Measurements from ENCODE around the gene RYR1.
"Not testable (repeated sequence)": the region's sequence is repeated elsewhere in the genome, so short reads cannot be mapped to it uniquely, and the experiment has no call there.

The RYR1 gene

DNA sequence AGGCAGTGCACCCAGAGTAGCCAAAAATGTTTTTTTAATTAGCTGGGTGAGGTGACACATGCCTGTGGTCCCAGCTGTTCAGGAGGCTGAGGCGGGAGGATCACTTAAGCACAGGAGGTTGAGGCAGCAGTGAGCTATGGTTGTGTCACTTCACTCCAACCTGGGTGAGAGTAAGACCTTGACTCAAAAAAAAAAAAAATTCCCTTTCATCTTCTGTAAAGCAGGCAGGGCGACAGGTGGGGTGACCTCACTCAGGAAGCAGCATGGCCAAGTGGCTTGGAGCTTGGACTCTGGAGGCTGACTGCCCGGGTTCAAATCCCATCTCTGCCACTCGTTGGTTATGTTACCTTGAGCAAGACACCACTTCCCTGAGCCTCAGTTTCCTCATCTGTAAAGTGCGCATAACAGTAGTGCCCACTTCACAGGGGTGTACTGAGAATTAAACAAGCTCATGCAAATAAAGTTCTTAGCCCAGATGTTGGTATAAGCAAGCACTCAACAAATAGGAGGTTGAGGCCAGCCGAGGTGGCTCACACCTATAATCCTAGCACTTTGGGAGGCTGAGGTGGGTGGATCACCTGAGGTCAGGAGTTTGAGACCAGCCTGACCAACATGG lies 136.0 kb downstream of the RYR1 start:
- Histone ChIP-seq H3K9me2 (replicated peaks; ENCODE audit: low read depth, low read length) (no peaks in the 10 kb centered on the region), H4K20me1 (ENCODE audit: insufficient read depth, low read length, poor library complexity, severe bottlenecking) (no peaks in the 10 kb centered on the region), H3K36me3 (ENCODE audit: insufficient read depth, low read length) (no peaks in the 10 kb centered on the region), H3K79me2 (ENCODE audit: insufficient read depth, low read length) (no peaks in the 10 kb centered on the region), H3K9ac (ENCODE audit: low read depth, low read length, poor library complexity, severe bottlenecking) (no peak overlapping the region), H2AFZ (ENCODE audit: low read length) (no peak overlapping the region), H3K27me3 (ENCODE audit: insufficient read depth, low read length, poor library complexity, severe bottlenecking) (no peaks in the 10 kb centered on the region), H3K4me2 (ENCODE audit: low read depth, low read length, poor library complexity, severe bottlenecking) (no peak overlapping the region), H3K4me1 (ENCODE audit: insufficient read depth, low read length, poor library complexity, severe bottlenecking) (no peaks in the 10 kb centered on the region), H3F3A (ENCODE audit: low read depth) (no peaks in the 10 kb centered on the region), H3K4me3 (ENCODE audit: low read length, poor library complexity, severe bottlenecking) (no peak overlapping the region), H3K9me3 (ENCODE audit: insufficient read depth, low read depth, low read length) (no peaks in the 10 kb centered on the region)
- TF ChIP-seq EZH2phosphoT487 (IDR thresholded peaks at IDR 0.05; ENCODE audit: borderline replicate concordance), result no peak
- TF ChIP-seq, protein P1, sequence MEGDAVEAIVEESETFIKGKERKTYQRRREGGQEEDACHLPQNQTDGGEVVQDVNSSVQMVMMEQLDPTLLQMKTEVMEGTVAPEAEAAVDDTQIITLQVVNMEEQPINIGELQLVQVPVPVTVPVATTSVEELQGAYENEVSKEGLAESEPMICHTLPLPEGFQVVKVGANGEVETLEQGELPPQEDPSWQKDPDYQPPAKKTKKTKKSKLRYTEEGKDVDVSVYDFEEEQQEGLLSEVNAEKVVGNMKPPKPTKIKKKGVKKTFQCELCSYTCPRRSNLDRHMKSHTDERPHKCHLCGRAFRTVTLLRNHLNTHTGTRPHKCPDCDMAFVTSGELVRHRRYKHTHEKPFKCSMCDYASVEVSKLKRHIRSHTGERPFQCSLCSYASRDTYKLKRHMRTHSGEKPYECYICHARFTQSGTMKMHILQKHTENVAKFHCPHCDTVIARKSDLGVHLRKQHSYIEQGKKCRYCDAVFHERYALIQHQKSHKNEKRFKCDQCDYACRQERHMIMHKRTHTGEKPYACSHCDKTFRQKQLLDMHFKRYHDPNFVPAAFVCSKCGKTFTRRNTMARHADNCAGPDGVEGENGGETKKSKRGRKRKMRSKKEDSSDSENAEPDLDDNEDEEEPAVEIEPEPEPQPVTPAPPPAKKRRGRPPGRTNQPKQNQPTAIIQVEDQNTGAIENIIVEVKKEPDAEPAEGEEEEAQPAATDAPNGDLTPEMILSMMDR (conservative IDR thresholded peaks at IDR 0.05; ENCODE audit: low read length), result no peak

DNA sequence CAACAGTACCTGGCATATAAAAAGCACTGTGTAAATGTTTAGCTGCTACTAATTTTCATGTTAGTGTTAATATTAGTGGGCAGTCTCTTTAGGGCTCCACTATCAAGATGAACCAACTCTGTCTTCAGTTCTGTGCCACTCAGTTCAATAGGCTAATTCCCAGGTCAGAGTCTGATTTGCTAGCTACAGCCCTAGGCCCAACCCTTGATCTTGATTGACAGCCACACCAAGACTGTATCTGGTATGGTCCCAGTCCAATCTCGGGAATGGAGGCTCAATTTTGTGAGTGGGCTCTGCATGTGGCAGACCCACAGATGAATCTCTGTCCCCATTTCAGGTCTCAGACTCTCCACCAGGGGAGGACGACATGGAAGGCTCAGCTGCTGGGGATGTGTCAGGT lies 138.2 kb downstream of the RYR1 start:
- no peaks in the 10 kb centered on the region for H4K20me1 ChIP-seq (ENCODE audit: insufficient read depth, low read length, poor library complexity, severe bottlenecking)
- no peak overlapping the region for H3K9ac ChIP-seq (ENCODE audit: low read depth, low read length, poor library complexity, severe bottlenecking)
- no peaks in the 10 kb centered on the region for H3F3A ChIP-seq (ENCODE audit: low read depth)
- no peak overlapping the region for H2AFZ ChIP-seq (ENCODE audit: low read length)
- no peaks in the 10 kb centered on the region for H3K4me1 ChIP-seq (ENCODE audit: insufficient read depth, low read length, poor library complexity, severe bottlenecking)
- no peaks in the 10 kb centered on the region for H3K27me3 ChIP-seq (ENCODE audit: insufficient read depth, low read length, poor library complexity, severe bottlenecking)
- H3K4me3 ChIP-seq (ENCODE audit: low read length, poor library complexity, severe bottlenecking), result no peak overlapping the region
- TF ChIP-seq, protein P1 (conservative IDR thresholded peaks at IDR 0.05; ENCODE audit: low read length), result no peak
- TF ChIP-seq EZH2phosphoT487 (IDR thresholded peaks at IDR 0.05; ENCODE audit: borderline replicate concordance), result no peak
- no peak overlapping the region for H3K4me2 ChIP-seq (ENCODE audit: low read depth, low read length, poor library complexity, severe bottlenecking)
- no peaks in the 10 kb centered on the region for H3K9me2 ChIP-seq (replicated peaks; ENCODE audit: low read depth, low read length)
- H3K36me3 ChIP-seq (ENCODE audit: insufficient read depth, low read length), result no peaks in the 10 kb centered on the region
- H3K79me2 ChIP-seq (ENCODE audit: insufficient read depth, low read length), result no peaks in the 10 kb centered on the region
- H3K9me3 ChIP-seq (ENCODE audit: insufficient read depth, low read depth, low read length), result no peaks in the 10 kb centered on the region

DNA sequence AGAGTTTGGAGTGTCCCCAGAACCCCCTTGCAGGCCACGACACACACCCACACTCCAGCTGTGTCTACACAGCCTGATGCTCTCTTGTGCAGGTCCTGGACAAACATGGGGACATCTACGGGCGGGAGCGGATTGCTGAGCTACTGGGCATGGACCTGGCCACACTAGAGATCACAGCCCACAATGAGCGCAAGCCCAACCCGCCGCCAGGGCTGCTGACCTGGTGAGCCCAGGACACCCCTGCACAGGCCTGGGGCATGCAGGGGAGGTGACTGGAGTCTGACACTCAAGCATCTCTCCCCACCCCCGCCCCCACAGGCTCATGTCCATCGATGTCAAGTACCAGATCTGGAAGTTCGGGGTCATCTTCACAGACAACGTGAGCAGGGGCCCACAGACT lies 144.3 kb downstream of the RYR1 start:
- Histone ChIP-seq H4K20me1 (ENCODE audit: insufficient read depth, low read length, poor library complexity, severe bottlenecking) (no peaks in the 10 kb centered on the region), H3K27me3 (ENCODE audit: insufficient read depth, low read length, poor library complexity, severe bottlenecking) (no peaks in the 10 kb centered on the region), H3K9me2 (replicated peaks; ENCODE audit: low read depth, low read length) (no peaks in the 10 kb centered on the region), H2AFZ (ENCODE audit: low read length) (no peak overlapping the region), H3K9ac (ENCODE audit: low read depth, low read length, poor library complexity, severe bottlenecking) (no peak overlapping the region), H3K36me3 (ENCODE audit: insufficient read depth, low read length) (no peaks in the 10 kb centered on the region), H3K4me1 (ENCODE audit: insufficient read depth, low read length, poor library complexity, severe bottlenecking) (no peaks in the 10 kb centered on the region), H3K4me3 (ENCODE audit: low read length, poor library complexity, severe bottlenecking) (no peak overlapping the region), H3K79me2 (ENCODE audit: insufficient read depth, low read length) (no peaks in the 10 kb centered on the region), H3F3A (ENCODE audit: low read depth) (no peaks in the 10 kb centered on the region), H3K4me2 (ENCODE audit: low read depth, low read length, poor library complexity, severe bottlenecking) (no peak overlapping the region), H3K9me3 (ENCODE audit: insufficient read depth, low read depth, low read length) (no peaks in the 10 kb centered on the region)
- TF ChIP-seq, protein P1 (conservative IDR thresholded peaks at IDR 0.05; ENCODE audit: low read length), result no peak
- no peak for TF ChIP-seq EZH2phosphoT487 (IDR thresholded peaks at IDR 0.05; ENCODE audit: borderline replicate concordance)

DNA sequence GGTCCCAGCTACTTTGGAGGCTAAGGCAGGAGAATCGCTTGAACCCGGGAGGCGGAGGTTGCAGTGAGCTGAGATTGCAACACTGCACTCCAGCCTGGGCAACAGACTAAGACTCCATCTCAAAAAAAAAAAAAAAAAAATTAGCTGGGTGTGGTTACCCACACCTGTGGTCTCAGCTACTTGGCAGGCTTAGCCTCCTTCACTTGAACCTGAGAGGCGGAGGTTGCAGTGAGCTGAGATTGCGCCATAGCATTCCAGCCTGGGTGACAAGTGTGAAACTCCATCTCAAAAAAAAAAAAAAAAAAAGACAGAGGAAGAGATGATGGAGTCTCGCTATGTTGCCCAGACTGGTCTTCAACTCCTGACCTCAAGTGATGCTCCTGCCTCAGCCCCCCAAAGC lies 145.8 kb downstream of the RYR1 start:
- H3K9me2 ChIP-seq (replicated peaks; ENCODE audit: low read depth, low read length); H3K4me3 ChIP-seq (ENCODE audit: low read length, poor library complexity, severe bottlenecking); H3K4me1 ChIP-seq (ENCODE audit: insufficient read depth, low read length, poor library complexity, severe bottlenecking); H3K36me3 ChIP-seq (ENCODE audit: insufficient read depth, low read length); H3K27me3 ChIP-seq (ENCODE audit: insufficient read depth, low read length, poor library complexity, severe bottlenecking); H3F3A ChIP-seq (ENCODE audit: low read depth); H3K4me2 ChIP-seq (ENCODE audit: low read depth, low read length, poor library complexity, severe bottlenecking); H3K9me3 ChIP-seq (ENCODE audit: insufficient read depth, low read depth, low read length); H4K20me1 ChIP-seq (ENCODE audit: insufficient read depth, low read length, poor library complexity, severe bottlenecking); H3K79me2 ChIP-seq (ENCODE audit: insufficient read depth, low read length); H3K9ac ChIP-seq (ENCODE audit: low read depth, low read length, poor library complexity, severe bottlenecking); H2AFZ ChIP-seq (ENCODE audit: low read length): not testable (repeated sequence)

All from Loucy (cell line).